WTC11 (cell line): ENCODE data around the gene MID1. TPM values are rescaled to one million over a fixed set of nuclear protein-coding genes. Genes with fewer than 3 reads are reported as not detected.

Source experiments
- ATAC-seq: fragments of 200-7000 bp; cut with Tn5 transposase; 2 replicates; pipeline ENCODE4 v1.10.0; 2021; ENCODE audit warnings: mild to moderate bottlenecking, moderate library complexity
- CTCF ChIA-PET: fragments of 300-600 bp; sonication (Branson Sonifier 250); formaldehyde crosslinking; loops from one replicate; lab custom pipeline; 2021; ENCODE audit warnings: antibody characterized with exemption; lab: Charles Lee
- POLR2A ChIA-PET: fragments of 350-600 bp; sonication (Branson Sonifier 250); formaldehyde crosslinking; loops from one replicate; lab custom pipeline; 2021; ENCODE audit warnings: antibody characterized with exemption; lab: Charles Lee
- DNase-seq: peaks from one replicate; pipeline ENCODE4 v3.0.0; 2021; ENCODE audit warnings: low spot score
- H3K27ac Mint-ChIP-seq: 2 replicates; pipeline ENCODE4 v1.8.0; 2021; ENCODE audit warnings: mixed read lengths
- H3K27me3 Mint-ChIP-seq: 2 replicates; pipeline ENCODE4 v1.8.0; 2021; ENCODE audit warnings: low read depth, mild to moderate bottlenecking, moderate library complexity, mixed read lengths
- H3K36me3 Mint-ChIP-seq: 2 replicates; pipeline ENCODE4 v1.8.0; 2021; ENCODE audit warnings: mixed read lengths
- H3K4me1 Mint-ChIP-seq: 2 replicates; pipeline ENCODE4 v1.8.0; 2022; ENCODE audit warnings: mixed read lengths
- H3K4me3 Mint-ChIP-seq: 2 replicates; pipeline ENCODE4 v1.8.0; 2021; ENCODE audit warnings: mild to moderate bottlenecking, moderate library complexity, mixed read lengths
- H3K9me3 Mint-ChIP-seq: 2 replicates; pipeline ENCODE4 v1.8.0; 2021; ENCODE audit warnings: mixed read lengths
- ATF1 ChIP-seq: sonication (generic); formaldehyde crosslinking; IDR thresholded peaks from 2 replicates; pipeline ENCODE4 v1.8.1; 2023; ENCODE audit warnings: mild to moderate bottlenecking, moderate library complexity, missing genetic modification reagents
- FOXP1 ChIP-seq: sonication (generic); formaldehyde crosslinking; IDR thresholded peaks from 2 replicates; pipeline ENCODE4 v1.8.0; 2022; ENCODE audit warnings: missing genetic modification reagents, mild to moderate bottlenecking, moderate library complexity, borderline replicate concordance
- GABPB1 ChIP-seq: sonication (generic); formaldehyde crosslinking; IDR thresholded peaks from 2 replicates; pipeline ENCODE4 v1.8.1; 2023; ENCODE audit warnings: mild to moderate bottlenecking, missing genetic modification reagents
- GRHL2 ChIP-seq: fragments of 250-450 bp; sonication (Bioruptor Pico); IDR thresholded peaks from 2 replicates; pipeline ENCODE4 v1.8.0; 2022; ENCODE audit warnings: mild to moderate bottlenecking, moderate library complexity; ENCODE audit not compliant: insufficient replicate concordance, severe bottlenecking
- HMGA2 ChIP-seq: fragments of 250-450 bp; sonication (Bioruptor Pico); IDR thresholded peaks from 2 replicates; pipeline ENCODE4 v1.4.0; 2021; ENCODE audit warnings: mild to moderate bottlenecking, moderate library complexity
- SP1 ChIP-seq: sonication (generic); formaldehyde crosslinking; conservative IDR thresholded peaks from 2 replicates; pipeline ENCODE4 v1.8.1; 2022; ENCODE audit warnings: missing genetic modification reagents
- ZNF121 ChIP-seq: sonication (generic); formaldehyde crosslinking; IDR thresholded peaks from 2 replicates; pipeline ENCODE4 v1.8.0; 2023; ENCODE audit warnings: missing genetic modification reagents
- ZNF263 ChIP-seq: sonication (generic); formaldehyde crosslinking; IDR thresholded peaks from 2 replicates; pipeline ENCODE4 v1.8.1; 2022; ENCODE audit warnings: low read depth, mild to moderate bottlenecking, moderate library complexity, missing genetic modification reagents
- total RNA-seq: library from RNA; stranded (reverse); gene quantifications from 3 replicates; pipeline ENCODE4 v1.2.3, GENCODE V29; 2021
- TF ChIP-seq, protein P1 (sequence below): fragments of 250-450 bp; sonication (Bioruptor Pico); IDR thresholded peaks from 2 replicates; pipeline ENCODE4 v1.9.0; 2021; ENCODE audit warnings: mild to moderate bottlenecking
- TF ChIP-seq, protein P2 (sequence below): fragments of 200-600 bp; IDR thresholded peaks from 2 replicates; pipeline ENCODE4 v1.8.0; 2022; ENCODE audit warnings: antibody characterized with exemption
- TF ChIP-seq, protein P3 (sequence below): sonication (generic); formaldehyde crosslinking; IDR thresholded peaks from 2 replicates; pipeline ENCODE4 v1.8.0; 2023; ENCODE audit warnings: missing genetic modification reagents
- TF ChIP-seq, protein P4 (sequence below): sonication (generic); formaldehyde crosslinking; IDR thresholded peaks from 2 replicates; pipeline ENCODE4 v1.8.0; 2023; ENCODE audit warnings: mild to moderate bottlenecking, missing genetic modification reagents
- TF ChIP-seq, protein P5 (sequence below): sonication (generic); formaldehyde crosslinking; IDR thresholded peaks from 2 replicates; pipeline ENCODE4 v1.8.0; 2022; ENCODE audit warnings: missing genetic modification reagents
- TF ChIP-seq, protein P6 (sequence below): sonication (generic); formaldehyde crosslinking; IDR thresholded peaks from 2 replicates; pipeline ENCODE4 v1.8.1; 2023; ENCODE audit warnings: mild to moderate bottlenecking, missing genetic modification reagents
- TF ChIP-seq, protein P7 (sequence below): sonication (generic); formaldehyde crosslinking; conservative IDR thresholded peaks from 2 replicates; pipeline ENCODE4 v1.8.1; 2023; ENCODE audit warnings: mild to moderate bottlenecking, low read depth, missing genetic modification reagents, moderate library complexity

MID1 gene
- total RNA-seq, 1 experiment from 2014 or later = 52.2 TPM

DNA sequence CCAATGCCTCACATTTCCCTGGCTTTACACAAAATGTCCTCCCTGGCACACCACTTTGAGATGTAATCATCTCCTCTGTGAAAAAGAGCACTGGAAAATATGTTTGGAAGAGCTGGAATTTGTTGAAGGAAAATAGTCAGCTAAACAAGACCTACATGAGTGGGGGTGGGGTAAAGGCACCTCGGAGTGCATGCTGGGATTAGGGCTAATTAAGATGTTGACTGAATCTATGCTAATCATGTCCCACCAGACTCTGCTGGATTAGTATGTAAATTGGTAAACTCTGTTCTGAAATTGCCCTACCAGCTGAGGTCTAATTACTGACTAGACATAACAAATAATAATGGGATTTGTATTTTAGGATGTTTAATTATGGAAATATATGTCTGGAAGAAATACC, 46.8 kb upstream of the MID1 start (continued):
- TF ChIP-seq, protein P1, sequence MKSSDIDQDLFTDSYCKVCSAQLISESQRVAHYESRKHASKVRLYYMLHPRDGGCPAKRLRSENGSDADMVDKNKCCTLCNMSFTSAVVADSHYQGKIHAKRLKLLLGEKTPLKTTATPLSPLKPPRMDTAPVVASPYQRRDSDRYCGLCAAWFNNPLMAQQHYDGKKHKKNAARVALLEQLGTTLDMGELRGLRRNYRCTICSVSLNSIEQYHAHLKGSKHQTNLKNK (CRISPR knock-in tag) = no peak
- TF ChIP-seq, protein P2, sequence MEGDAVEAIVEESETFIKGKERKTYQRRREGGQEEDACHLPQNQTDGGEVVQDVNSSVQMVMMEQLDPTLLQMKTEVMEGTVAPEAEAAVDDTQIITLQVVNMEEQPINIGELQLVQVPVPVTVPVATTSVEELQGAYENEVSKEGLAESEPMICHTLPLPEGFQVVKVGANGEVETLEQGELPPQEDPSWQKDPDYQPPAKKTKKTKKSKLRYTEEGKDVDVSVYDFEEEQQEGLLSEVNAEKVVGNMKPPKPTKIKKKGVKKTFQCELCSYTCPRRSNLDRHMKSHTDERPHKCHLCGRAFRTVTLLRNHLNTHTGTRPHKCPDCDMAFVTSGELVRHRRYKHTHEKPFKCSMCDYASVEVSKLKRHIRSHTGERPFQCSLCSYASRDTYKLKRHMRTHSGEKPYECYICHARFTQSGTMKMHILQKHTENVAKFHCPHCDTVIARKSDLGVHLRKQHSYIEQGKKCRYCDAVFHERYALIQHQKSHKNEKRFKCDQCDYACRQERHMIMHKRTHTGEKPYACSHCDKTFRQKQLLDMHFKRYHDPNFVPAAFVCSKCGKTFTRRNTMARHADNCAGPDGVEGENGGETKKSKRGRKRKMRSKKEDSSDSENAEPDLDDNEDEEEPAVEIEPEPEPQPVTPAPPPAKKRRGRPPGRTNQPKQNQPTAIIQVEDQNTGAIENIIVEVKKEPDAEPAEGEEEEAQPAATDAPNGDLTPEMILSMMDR = no peak
- TF ChIP-seq, protein P3, sequence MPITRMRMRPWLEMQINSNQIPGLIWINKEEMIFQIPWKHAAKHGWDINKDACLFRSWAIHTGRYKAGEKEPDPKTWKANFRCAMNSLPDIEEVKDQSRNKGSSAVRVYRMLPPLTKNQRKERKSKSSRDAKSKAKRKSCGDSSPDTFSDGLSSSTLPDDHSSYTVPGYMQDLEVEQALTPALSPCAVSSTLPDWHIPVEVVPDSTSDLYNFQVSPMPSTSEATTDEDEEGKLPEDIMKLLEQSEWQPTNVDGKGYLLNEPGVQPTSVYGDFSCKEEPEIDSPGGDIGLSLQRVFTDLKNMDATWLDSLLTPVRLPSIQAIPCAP (CRISPR knock-in tag) = no peak
- TF ChIP-seq, protein P4, sequence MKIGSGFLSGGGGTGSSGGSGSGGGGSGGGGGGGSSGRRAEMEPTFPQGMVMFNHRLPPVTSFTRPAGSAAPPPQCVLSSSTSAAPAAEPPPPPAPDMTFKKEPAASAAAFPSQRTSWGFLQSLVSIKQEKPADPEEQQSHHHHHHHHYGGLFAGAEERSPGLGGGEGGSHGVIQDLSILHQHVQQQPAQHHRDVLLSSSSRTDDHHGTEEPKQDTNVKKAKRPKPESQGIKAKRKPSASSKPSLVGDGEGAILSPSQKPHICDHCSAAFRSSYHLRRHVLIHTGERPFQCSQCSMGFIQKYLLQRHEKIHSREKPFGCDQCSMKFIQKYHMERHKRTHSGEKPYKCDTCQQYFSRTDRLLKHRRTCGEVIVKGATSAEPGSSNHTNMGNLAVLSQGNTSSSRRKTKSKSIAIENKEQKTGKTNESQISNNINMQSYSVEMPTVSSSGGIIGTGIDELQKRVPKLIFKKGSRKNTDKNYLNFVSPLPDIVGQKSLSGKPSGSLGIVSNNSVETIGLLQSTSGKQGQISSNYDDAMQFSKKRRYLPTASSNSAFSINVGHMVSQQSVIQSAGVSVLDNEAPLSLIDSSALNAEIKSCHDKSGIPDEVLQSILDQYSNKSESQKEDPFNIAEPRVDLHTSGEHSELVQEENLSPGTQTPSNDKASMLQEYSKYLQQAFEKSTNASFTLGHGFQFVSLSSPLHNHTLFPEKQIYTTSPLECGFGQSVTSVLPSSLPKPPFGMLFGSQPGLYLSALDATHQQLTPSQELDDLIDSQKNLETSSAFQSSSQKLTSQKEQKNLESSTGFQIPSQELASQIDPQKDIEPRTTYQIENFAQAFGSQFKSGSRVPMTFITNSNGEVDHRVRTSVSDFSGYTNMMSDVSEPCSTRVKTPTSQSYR (CRISPR knock-in tag) = no peak
- TF ChIP-seq SP1 (CRISPR knock-in tag) (no peak), GABPB1 (CRISPR knock-in tag) (no peak), GRHL2 (no peak)
- TF ChIP-seq, protein P5, sequence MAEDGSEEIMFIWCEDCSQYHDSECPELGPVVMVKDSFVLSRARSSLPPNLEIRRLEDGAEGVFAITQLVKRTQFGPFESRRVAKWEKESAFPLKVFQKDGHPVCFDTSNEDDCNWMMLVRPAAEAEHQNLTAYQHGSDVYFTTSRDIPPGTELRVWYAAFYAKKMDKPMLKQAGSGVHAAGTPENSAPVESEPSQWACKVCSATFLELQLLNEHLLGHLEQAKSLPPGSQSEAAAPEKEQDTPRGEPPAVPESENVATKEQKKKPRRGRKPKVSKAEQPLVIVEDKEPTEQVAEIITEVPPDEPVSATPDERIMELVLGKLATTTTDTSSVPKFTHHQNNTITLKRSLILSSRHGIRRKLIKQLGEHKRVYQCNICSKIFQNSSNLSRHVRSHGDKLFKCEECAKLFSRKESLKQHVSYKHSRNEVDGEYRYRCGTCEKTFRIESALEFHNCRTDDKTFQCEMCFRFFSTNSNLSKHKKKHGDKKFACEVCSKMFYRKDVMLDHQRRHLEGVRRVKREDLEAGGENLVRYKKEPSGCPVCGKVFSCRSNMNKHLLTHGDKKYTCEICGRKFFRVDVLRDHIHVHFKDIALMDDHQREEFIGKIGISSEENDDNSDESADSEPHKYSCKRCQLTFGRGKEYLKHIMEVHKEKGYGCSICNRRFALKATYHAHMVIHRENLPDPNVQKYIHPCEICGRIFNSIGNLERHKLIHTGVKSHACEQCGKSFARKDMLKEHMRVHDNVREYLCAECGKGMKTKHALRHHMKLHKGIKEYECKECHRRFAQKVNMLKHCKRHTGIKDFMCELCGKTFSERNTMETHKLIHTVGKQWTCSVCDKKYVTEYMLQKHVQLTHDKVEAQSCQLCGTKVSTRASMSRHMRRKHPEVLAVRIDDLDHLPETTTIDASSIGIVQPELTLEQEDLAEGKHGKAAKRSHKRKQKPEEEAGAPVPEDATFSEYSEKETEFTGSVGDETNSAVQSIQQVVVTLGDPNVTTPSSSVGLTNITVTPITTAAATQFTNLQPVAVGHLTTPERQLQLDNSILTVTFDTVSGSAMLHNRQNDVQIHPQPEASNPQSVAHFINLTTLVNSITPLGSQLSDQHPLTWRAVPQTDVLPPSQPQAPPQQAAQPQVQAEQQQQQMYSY (CRISPR knock-in tag) = no peak

DNA sequence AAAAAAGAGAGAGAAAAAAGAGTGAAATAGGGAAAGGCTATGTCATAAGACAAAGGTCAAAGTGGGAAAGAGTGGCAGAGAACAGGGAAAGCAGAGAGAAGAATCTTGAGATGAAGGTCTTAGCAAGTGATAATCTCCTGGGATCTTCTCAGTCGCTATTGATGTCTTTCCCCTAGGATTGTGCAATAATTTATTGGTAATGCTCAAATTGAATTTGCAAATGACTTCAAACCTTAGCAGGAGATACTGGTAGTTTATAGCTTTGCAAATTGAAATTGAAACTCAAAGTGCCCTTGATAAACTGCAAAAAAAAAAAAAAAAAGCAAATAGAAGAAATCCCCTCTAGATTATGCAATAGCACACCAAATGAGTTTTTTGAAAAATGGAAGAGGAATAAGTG, 45.7 kb upstream of the MID1 start:
- no peak for DNase-seq
- Mint-ChIP-seq H3K36me3 (no peaks in the 10 kb centered on the region), H3K4me1 (peaks cover 17% of the 10 kb centered on the region), H3K27ac (no peak overlapping the region), H3K4me3 (no peak overlapping the region), H3K27me3 (no peaks in the 10 kb centered on the region), H3K9me3 (no peaks in the 10 kb centered on the region)
- CTCF ChIA-PET = interaction anchor here (1.8 kb wide), 1 partner anchor 59 kb away, joined by 5 read pairs; no protein-coding TSS in a partner anchor
- no peak for ATAC-seq
- POLR2A ChIA-PET = no interaction called here
- TF ChIP-seq, protein P6, sequence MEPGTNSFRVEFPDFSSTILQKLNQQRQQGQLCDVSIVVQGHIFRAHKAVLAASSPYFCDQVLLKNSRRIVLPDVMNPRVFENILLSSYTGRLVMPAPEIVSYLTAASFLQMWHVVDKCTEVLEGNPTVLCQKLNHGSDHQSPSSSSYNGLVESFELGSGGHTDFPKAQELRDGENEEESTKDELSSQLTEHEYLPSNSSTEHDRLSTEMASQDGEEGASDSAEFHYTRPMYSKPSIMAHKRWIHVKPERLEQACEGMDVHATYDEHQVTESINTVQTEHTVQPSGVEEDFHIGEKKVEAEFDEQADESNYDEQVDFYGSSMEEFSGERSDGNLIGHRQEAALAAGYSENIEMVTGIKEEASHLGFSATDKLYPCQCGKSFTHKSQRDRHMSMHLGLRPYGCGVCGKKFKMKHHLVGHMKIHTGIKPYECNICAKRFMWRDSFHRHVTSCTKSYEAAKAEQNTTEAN (CRISPR knock-in tag) = no peak
- TF ChIP-seq, protein P7, sequence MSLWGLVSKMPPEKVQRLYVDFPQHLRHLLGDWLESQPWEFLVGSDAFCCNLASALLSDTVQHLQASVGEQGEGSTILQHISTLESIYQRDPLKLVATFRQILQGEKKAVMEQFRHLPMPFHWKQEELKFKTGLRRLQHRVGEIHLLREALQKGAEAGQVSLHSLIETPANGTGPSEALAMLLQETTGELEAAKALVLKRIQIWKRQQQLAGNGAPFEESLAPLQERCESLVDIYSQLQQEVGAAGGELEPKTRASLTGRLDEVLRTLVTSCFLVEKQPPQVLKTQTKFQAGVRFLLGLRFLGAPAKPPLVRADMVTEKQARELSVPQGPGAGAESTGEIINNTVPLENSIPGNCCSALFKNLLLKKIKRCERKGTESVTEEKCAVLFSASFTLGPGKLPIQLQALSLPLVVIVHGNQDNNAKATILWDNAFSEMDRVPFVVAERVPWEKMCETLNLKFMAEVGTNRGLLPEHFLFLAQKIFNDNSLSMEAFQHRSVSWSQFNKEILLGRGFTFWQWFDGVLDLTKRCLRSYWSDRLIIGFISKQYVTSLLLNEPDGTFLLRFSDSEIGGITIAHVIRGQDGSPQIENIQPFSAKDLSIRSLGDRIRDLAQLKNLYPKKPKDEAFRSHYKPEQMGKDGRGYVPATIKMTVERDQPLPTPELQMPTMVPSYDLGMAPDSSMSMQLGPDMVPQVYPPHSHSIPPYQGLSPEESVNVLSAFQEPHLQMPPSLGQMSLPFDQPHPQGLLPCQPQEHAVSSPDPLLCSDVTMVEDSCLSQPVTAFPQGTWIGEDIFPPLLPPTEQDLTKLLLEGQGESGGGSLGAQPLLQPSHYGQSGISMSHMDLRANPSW (CRISPR knock-in tag) = no peak
- TF ChIP-seq, protein P5 (CRISPR knock-in tag) = no peak
- TF ChIP-seq SP1 (CRISPR knock-in tag) (no peak), ZNF121 (CRISPR knock-in tag) (no peak), FOXP1 (CRISPR knock-in tag) (no peak), ZNF263 (no peak), GABPB1 (CRISPR knock-in tag) (no peak), HMGA2 (CRISPR knock-in tag) (no peak), ATF1 (CRISPR knock-in tag) (no peak)
- TF ChIP-seq, all 79 proteins: peak for 0
